Thyroid gland (tissue), 4 donors: ENCODE data around the gene FLNA. TPM values are rescaled to one million over a fixed set of nuclear protein-coding genes. Genes with fewer than 3 reads are reported as not detected.

Experiments
- DNase-seq, 2 donors: peaks; one replicate each; pipeline ENCODE4 v3.0.0-alpha.2; 2019
- H3K27ac ChIP-seq, 3 donors: fragments of 200-600 bp; sonication (generic); 1 replicate in 2 of 3; 2 replicates in 1 of 3; pipeline ENCODE4 v1.5.1; 2016 to 2019; ENCODE audit warnings: mild to moderate bottlenecking in 1 of 3, moderate library complexity in 1 of 3
- H3K27me3 ChIP-seq: fragments of 200-600 bp; sonication (generic); one replicate; pipeline ENCODE4 v1.5.1; 2019
- H3K36me3 ChIP-seq, 2 donors: fragments of 200-600 bp; sonication (generic); one replicate each; pipeline ENCODE4 v1.5.1; 2016 to 2019
- H3K4me1 ChIP-seq, 2 donors: fragments of 200-600 bp; sonication (generic); one replicate each; pipeline ENCODE4 v1.5.1; 2017 to 2019
- H3K4me3 ChIP-seq, 3 donors: fragments of 200-600 bp; sonication (generic); replicated peaks in 1 of 3; 1 replicate in 2 of 3; 2 replicates in 1 of 3; pipeline ENCODE4 v1.5.1; 2016; ENCODE audit warnings: mild to moderate bottlenecking in 1 of 3
- H3K9me3 ChIP-seq: fragments of 200-600 bp; sonication (generic); one replicate; pipeline ENCODE4 v1.5.1; 2017
- CTCF ChIP-seq, 6 experiments: fragments of 200-600 bp in 3 of 6; fragments of 450-650 bp in 3 of 6; sonication (generic) in 3 of 6; IDR thresholded peaks; one replicate each; pipeline ENCODE4 v1.5.1; 2016 to 2019; ENCODE audit warnings: antibody characterized with exemption in 6 of 6, mild to moderate bottlenecking in 2 of 6, inconsistent platforms in 1 of 6, moderate library complexity in 1 of 6
- POLR2A ChIP-seq, 2 donors: fragments of 450-650 bp; IDR thresholded peaks; one replicate each; pipeline ENCODE4 v1.6.1; 2017; ENCODE audit warnings: antibody characterized with exemption in 2 of 2, mild to moderate bottlenecking in 2 of 2, moderate library complexity in 1 of 2
- WGBS, 2 donors: methylation state at CpG; one replicate each; pipeline ENCODE4 v1.1.5; 2017; 5-methylcytosine and 5-hydroxymethylcytosine counted together
- intact Hi-C: fragments of 100-400 bp; cut with DNase I; formaldehyde crosslinking; loops from one replicate; pipeline ENCODE4 v1.15.1; 2023
- total RNA-seq, 4 donors: library from RNA; depleted of rRNA; stranded (reverse); fragments of >200 nt; gene quantifications; one replicate each; pipeline ENCODE4 v1.2.3, GENCODE V29; 2016

FLNA gene
- total RNA-seq, 4 donors from 2014 or later: 143 to 553 (median 291) TPM

- H3K27ac ChIP-seq: no peak overlapping the region
- 76 to 87% methylated on average over 6 of the region's 6 CpGs for WGBS, 2 donors
- intact Hi-C loops: loop anchor here (5.0 kb wide), 1 partner anchor 48 kb away; no protein-coding TSS in a partner anchor
- H3K4me3 ChIP-seq: no peak overlapping the region
- DNase-seq: no peak
- H3K36me3 ChIP-seq: no peaks in the 10 kb centered on the region
- H3K27me3 ChIP-seq: no peaks in the 10 kb centered on the region
- H3K4me1 ChIP-seq: no peaks in the 10 kb centered on the region
- no peaks in the 10 kb centered on the region for H3K9me3 ChIP-seq
- TF ChIP-seq POLR2A (IDR thresholded peaks at IDR 0.05) (no peak), CTCF (IDR thresholded peaks at IDR 0.05) (no peak)
Measured at GRCh38 chrX:154333837-154334271, 40.6 kb downstream of the FLNA start.

DNA sequence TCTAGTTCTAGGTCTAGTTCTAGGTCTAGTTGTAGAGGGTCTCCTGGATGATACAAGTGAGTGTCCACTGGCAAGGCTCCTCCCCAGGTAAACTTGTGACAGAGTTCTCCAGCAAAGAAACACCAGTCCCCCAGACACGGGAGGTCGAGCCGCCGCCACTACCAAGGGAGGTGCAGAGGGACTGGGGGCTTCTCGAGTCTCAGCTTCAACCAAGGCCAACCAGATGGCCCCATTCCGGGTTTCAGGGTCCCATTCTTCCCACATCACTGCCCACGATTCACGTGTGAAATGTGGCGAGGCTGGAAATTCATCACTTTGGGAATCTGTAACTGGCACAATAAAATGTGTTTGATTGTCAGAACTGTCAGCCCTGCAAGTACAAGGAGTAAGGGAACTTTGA, 41.3 kb downstream of the FLNA start:
- no peaks in the 10 kb centered on the region for H3K4me1 ChIP-seq
- H3K9me3 ChIP-seq: no peaks in the 10 kb centered on the region
- H3K27me3 ChIP-seq: no peaks in the 10 kb centered on the region
- TF ChIP-seq POLR2A (IDR thresholded peaks at IDR 0.05) (no peak), CTCF (IDR thresholded peaks at IDR 0.05) (no peak)
- no peak overlapping the region for H3K27ac ChIP-seq
- 100% methylated on average over 2 of the region's 9 CpGs; no CpG with 5 or more reads in 1 of the 2 donors for WGBS, 2 donors
- no peak overlapping the region for H3K4me3 ChIP-seq
- no peak for DNase-seq
- intact Hi-C loops: loop anchor here (5.0 kb wide), 1 partner anchor 49 kb away; no protein-coding TSS in a partner anchor
- no peaks in the 10 kb centered on the region for H3K36me3 ChIP-seq

DNA sequence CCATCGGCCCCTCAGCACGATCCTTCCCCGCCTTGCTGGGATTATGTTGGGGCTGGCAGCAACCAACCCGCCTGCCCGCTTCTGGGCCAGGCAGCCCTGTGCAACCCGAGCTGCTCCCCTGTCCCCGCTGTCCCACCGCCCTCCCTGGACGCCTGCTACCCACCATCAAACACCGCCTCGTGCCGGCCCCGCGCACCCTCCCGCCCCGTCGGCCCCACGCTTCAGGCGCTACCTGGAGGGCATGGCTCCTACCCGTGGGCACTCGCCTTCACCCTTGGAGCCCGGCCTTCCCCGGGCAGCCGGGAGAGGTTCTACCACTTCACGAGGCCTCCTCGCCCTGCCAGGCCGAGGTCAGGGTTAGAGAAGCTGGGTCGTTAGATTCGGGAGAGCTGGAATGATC, 41.9 kb downstream of the FLNA start:
- no peak for DNase-seq
- H3K9me3 ChIP-seq: no peaks in the 10 kb centered on the region
- 98 to 99% methylated on average over 19 to 23 of the region's 29 CpGs for WGBS, 2 donors

GRCh38 chrX:154329294-154329693, 45.1 kb downstream of the FLNA start:
- no peaks in the 10 kb centered on the region for H3K36me3 ChIP-seq
- intact Hi-C loops: no loop called here
- no peaks in the 10 kb centered on the region for H3K9me3 ChIP-seq
- H3K27me3 ChIP-seq: no peaks in the 10 kb centered on the region
- H3K4me1 ChIP-seq: peaks cover 4 to 24% of the 10 kb centered on the region in 2 donors
- no peak overlapping the region for H3K27ac ChIP-seq
- H3K4me3 ChIP-seq: no peak overlapping the region
- no peak for TF ChIP-seq CTCF (IDR thresholded peaks at IDR 0.05)
- TF ChIP-seq POLR2A (IDR thresholded peaks at IDR 0.05): no peak
- DNase-seq: no peak
- WGBS, 2 donors: 87 to 90% methylated on average over 4 to 10 of the region's 10 CpGs

More for the DNA sequence above, 41.9 kb downstream of the FLNA start:
- Histone ChIP-seq H3K4me1 (peaks cover 0 to 2% of the 10 kb centered on the region in 2 donors), H3K27me3 (no peaks in the 10 kb centered on the region), H3K4me3 (no peak overlapping the region), H3K27ac (no peak overlapping the region), H3K36me3 (no peaks in the 10 kb centered on the region)
- TF ChIP-seq CTCF (IDR thresholded peaks at IDR 0.05) (no peak), POLR2A (IDR thresholded peaks at IDR 0.05) (no peak)
- intact Hi-C loops: loop anchor here (5.0 kb wide), 1 partner anchor 50 kb away; no protein-coding TSS in a partner anchor

DNA sequence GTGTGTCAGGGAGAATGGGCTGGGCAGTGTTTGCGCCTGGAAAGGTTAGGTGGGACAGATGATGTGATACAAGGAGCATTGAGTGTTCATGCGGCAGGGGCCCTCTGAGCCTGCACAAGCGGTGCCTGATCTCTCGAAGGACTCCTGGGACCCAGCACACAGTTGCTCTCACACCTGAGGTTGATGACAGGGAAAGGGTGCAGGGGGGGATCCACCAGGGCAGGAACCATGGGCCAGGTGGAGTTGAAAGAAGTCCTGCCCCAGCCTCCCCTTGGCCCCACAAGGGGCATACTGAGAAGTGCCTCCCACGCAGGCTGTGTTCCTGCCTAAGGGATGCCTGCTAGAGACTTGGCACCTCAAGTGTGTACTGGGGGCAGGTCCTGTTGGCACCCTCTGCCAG, 45.8 kb downstream of the FLNA start:
- no peak for TF ChIP-seq POLR2A (IDR thresholded peaks at IDR 0.05)
- no peak for TF ChIP-seq CTCF (IDR thresholded peaks at IDR 0.05)
- WGBS, 2 donors: 100% methylated on average over 1 of the region's 5 CpGs
- H3K9me3 ChIP-seq: no peaks in the 10 kb centered on the region
- peaks cover 4 to 24% of the 10 kb centered on the region in 2 donors for H3K4me1 ChIP-seq
- no peak overlapping the region for H3K27ac ChIP-seq
- no peak overlapping the region for H3K4me3 ChIP-seq
- intact Hi-C loops: no loop called here
- DNase-seq: no peak
- no peaks in the 10 kb centered on the region for H3K27me3 ChIP-seq
- no peaks in the 10 kb centered on the region for H3K36me3 ChIP-seq
